ENCODE data around the gene LRRC37B. TPM values are rescaled to one million over a fixed set of nuclear protein-coding genes. Genes with fewer than 3 reads are reported as not detected.
"Not testable (repeated sequence)": the region's sequence is repeated elsewhere in the genome, so short reads cannot be mapped to it uniquely, and the experiment has no call there.

The LRRC37B gene
- 5.9 and 8.9 TPM in 2 replicates for total RNA-seq

DNA sequence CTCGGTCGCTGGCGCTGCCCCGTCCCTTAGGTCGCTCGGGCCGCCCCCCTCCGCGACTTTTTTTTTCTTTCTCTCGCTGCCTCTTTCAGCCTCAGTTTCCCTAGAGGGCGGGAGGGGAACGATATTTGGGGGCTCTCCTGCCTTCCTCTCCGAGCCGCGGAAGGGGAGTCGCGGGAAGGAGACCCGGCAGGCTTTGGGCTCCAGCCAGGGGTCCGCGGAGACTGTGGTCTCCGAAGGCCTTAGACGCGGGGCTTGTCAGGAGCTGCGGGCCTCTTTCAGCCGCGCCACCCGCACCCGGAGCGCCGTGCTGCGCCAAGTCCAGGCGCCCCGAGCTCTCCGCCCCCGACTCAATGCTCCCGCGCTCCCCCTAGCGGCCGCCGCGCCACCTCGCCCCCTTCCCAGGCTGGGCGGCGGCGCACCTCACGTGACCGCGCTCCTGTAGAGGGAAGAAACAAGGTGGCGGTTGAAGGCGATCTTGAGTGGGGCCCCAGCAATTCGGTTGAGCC is at the start of gene LRRC37B:
Gene LRRC37B (plus strand): TSS at position 427 of the 506 bp plus-strand sequence. CDS start 14,010 bp downstream, outside the sequence.
- peak; percentile 21 to 84 for DNase-seq (ENCODE audit: low read depth in 2 of 2)

DNA sequence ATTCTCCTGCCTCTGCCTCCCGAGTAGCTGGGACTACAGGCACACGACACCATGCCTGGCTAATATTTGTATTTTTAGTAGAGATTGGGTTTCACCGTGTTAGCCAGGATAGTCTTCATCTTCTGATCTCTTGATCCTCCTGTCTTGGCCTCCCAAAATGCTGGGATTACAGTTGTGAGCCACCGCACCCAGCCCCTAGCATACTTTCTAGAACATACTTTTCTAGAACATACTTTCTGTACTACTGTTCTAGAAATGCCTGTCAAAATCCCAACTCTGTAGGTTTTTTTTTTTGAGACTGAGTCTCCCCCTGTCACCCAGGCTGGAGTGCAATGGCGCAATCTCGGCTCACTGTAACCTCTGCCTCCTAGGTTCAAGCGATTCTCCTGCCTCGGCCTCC is 43.1 kb upstream of the LRRC37B start:
- not testable (repeated sequence) for DNase-seq (ENCODE audit: low read depth in 2 of 2)

DNA sequence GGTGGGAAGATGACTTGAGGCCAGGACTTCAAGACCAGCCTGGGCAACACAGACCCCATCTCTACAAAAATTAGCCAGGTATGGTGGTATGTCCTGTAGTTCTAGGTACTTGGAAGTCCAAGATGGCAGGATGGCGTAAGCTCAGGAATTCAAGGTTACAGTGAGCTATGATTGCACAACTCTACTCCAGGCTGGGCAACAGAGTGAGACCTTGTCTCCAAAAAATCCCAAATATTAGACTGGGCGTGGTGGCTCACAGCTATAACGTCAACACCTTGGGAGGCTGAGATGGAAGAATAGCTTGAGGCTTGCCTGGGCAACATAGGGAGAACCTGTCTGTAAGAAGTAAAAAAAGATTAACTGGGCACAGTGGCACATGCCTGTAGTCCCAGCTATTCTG is 39.5 kb upstream of the LRRC37B start:
- DNase-seq (ENCODE audit: low read depth in 2 of 2): no peak

DNA sequence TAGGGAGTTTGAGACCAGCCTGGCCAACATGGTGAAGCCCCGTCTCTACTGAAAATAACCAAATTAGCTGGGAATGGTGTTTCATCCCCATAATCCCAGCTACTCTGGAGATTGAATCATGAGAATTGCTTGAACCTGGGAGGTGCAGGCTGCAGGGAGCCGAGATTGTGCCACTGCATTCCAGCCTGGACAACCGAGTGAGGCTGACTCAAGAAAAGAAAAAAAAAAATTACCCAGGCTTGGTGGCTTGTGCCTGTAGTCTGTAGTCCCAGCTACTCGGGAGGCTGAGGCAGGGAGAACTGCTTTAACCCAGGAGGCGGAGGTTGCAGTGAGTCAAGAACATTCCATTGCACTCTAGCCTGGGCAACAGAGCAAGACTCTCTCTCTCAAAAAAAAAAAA is 36.8 kb upstream of the LRRC37B start:
- DNase-seq (ENCODE audit: low read depth in 2 of 2): not testable (repeated sequence)

DNA sequence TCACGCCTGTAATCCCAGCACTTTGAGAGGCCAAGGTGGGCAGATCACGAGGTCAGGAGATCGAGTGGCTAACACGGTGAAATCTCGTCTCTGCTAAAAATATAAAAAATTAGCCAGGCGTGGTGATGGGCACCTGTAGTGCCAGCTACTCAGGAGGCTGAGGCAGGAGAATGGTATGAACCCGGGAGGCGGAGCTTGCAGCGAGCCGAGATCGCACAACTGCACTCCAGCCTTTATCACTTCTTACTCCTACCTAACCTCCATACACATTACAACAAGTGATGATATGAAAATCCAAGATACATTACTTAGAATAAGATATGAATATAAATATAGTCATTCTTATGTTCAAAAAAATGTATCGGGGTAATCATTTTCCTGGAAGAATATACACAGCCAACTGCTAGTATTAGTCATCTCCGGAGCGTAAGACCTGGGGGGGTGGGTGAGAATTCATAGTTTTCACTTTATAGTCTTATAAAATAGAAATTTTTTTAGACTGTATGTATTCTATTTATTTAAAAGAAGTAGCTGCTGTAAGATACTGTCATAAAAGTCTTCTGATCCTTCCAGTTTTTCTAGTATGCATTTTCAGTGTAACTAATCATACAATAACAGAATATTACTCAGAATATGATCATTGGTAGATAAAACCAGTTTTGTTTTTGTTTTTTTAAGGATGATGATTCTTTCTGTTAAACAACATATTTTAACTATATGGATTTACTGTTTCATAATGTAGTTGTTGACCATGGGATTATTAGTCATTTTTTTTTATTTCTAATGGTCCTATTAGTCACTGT is 32.7 kb upstream of the LRRC37B start:
- peak in 1 of 2 donors; percentile 35 for DNase-seq (ENCODE audit: low read depth in 2 of 2)

DNA sequence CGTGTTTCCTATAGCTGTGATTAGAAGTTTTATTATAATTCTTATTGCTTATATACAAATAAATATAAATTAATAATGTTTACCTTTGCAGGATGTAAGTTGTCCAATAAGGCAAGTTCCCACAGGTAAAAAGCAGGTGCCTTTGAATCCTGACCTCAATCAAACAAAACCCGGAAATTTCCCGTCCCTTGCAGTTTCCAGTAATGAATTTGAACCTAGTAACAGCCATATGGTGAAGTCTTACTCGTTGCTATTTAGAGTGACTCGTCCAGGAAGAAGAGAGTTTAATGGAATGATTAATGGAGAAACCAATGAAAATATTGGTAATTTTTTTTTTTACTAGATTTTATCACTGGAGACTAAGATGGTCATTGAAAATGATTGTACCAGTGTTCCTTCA is 31.8 kb upstream of the LRRC37B start:
- not testable (repeated sequence) for DNase-seq (ENCODE audit: low read depth in 2 of 2)

DNA sequence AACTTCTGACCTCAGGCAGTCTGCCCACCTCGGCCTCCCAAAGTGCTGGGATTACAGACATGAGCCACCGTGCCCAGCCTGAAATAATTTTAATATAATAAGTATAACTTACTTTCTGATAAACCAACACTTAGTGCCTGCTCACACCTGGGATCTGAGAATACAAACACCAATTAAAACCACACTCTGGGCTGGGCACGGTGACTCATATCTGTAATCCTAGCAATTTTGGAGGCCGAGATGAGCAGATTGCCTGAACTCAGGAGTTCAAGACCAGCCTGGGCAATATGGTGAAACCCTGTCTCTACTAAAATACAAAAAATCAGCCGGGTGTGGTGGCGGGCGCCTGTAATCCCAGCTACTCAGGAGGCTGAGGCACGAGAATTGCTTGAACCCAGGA is 15.4 kb upstream of the LRRC37B start:
- not testable (repeated sequence) for DNase-seq (ENCODE audit: low read depth in 2 of 2)

DNA sequence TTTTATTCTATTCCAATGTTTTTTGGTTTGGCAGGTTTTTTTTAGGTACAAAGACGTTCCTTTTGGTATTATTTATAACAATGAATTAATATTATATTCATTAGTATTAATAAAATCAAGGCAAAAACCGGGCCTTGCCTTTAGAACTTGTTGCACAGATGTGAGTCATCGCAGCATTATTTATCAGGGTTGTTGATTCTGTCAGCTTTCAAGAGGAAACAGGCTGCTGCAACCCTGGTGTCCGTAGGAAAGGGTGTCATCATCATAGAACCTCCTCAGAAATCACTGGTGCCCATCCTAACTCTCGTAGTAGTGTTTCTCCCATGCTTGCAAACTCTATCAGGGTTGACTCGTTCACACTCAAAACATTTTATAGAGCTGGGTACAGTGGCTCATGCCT is 10.2 kb upstream of the LRRC37B start:
- no peak for DNase-seq (ENCODE audit: low read depth in 2 of 2)

DNA sequence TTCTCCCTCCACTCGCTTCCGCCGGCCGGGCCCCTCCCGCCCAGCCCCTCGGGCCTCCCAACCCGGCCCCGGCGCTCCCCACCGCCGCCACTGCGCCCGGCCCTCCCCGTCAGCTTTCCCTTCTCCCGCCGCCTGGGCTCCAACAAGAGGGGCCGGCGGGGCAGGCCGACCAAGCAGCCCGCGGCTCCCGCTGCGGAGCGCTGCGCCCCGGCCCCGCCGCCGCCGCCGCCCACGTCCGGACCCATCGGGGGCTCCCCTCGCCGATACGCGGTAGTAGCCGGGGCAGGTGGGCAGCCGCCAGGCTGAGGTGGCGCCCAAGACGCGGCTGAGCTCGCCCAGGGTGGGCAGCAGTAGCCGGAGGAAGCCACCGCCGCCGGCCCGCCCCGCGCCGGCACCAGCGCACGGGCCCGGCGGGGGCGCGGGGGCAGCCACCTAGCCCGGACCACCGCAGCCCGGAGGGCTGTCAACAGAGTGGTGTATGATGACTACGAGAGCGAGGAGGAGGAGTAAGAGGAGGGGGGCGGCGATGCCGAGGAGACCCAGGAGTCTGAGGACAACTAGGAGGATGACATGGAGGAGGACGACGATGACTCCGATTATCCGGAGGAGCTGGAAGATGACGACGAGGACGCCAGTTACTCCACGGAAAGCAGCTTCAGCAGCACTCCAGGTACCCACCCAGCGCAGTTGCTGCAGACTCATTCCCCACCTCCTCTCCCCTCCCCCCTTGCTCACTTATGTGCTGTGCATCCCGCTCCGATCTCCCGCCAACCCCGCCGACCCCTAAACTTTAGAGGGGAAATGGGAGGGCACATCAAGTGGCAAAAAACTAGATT is 498 bp downstream of the LRRC37B start:
- peak; percentile 2 to 47 for DNase-seq (ENCODE audit: low read depth in 2 of 2)

DNA sequence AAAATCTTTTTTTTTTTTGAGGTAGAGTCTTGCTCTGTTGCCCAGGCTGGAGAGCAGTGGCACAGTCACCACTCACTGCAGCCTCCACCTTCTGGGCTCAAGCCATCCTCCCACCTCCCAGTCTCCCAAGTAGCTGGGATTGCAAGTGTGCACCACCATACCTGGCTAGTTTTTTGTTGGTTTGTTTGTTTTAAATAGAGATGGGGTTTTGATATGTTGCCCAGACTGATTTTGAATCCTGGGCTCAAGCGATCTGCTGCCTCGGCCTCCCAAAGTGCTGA is 2.0 kb downstream of the LRRC37B start:
- DNase-seq (ENCODE audit: low read depth in 2 of 2): no peak

DNA sequence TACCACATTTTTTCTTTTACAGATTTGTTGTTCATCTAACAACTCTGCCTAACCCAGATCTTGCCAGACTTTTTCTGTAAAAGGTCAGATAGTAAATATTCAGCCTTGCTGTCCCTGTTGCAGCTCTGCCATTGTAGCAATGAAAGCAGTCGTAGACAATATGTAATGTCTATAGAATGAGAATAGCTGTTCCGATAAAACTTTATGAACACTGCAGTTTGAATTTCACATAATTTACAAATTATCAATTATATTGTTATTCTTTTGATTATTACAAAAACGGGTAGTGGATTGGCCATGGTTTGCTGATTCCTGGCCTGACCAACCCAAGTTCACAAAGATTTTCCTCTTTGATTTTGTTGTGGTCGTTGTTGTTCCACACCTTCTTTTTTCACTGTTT is 2.9 kb downstream of the LRRC37B start:
- DNase-seq (ENCODE audit: low read depth in 2 of 2): no peak

DNA sequence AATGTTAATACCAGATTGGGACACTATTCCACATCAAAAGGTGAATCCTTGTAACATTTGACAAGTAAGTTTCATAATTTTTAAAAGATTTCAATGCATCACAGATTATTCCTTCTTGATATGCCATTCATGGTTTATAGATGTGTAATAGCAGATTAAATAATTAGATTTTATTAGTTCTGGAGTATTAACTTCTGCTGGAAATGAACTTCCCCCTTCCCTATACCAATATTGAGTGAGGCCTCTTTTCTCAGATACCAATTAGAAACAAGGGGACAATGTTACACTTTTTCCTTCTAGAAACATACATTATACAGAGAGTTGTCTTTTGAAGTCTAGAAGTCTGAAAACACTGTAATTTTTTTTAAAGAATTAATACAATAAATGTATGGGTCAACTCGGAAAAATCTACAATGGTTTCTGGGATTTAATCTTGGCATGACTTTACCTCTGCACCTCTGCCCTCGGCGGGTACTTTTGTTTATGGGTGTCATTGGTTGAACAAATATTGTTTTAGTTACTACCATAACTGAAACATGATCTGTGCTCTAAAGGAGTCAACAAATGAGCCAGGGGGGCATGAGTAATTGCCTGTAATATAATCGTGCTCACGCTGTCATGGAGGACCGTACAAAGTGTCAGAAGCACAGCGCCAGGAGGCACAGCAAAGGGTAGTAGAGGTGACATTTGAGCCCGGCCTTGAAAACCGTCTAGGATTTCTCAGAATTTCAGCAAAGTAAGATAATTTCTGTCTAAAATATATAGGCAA is 8.2 kb downstream of the LRRC37B start:
- peak in 1 of 2 donors; percentile 8 for DNase-seq (ENCODE audit: low read depth in 2 of 2)

DNA sequence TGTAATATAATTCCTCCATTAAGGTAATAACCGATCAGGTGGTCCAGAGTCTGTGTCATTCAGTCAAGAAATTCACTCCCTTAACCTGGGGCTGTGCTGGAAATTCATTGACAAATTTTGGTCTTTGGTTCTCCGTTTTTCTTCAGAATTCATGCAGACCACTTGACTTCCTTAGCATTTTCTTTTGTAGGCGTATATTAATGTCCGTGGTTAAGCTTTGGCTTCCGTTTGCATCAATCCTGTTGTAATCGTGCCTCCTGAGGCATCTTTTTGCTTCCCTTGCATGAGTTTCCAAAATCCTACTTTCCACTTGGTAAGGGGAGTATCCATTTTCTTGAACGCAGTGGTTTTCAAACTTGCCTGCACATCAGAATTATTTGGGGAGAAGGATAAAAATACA is 9.0 kb downstream of the LRRC37B start:
- no peak for DNase-seq (ENCODE audit: low read depth in 2 of 2)

DNA sequence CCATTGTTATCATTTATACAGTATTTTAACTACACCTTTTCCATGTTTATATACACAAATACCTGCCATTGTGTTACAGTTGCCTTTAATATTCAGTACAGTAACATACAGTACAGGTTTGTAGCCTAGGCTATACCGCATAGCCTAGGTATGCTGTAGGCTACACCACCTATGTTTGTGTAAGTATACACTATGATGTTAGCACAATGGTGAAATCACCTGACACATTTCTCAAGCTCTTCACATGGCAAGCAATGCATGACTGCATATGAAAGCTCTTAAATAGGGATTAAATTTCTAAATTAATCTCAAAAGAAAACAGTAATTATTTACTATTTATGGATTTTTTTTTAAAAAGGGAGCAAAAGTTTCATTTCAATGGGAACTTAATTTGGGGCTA is 12.0 kb downstream of the LRRC37B start:
- DNase-seq (ENCODE audit: low read depth in 2 of 2): no peak

DNA sequence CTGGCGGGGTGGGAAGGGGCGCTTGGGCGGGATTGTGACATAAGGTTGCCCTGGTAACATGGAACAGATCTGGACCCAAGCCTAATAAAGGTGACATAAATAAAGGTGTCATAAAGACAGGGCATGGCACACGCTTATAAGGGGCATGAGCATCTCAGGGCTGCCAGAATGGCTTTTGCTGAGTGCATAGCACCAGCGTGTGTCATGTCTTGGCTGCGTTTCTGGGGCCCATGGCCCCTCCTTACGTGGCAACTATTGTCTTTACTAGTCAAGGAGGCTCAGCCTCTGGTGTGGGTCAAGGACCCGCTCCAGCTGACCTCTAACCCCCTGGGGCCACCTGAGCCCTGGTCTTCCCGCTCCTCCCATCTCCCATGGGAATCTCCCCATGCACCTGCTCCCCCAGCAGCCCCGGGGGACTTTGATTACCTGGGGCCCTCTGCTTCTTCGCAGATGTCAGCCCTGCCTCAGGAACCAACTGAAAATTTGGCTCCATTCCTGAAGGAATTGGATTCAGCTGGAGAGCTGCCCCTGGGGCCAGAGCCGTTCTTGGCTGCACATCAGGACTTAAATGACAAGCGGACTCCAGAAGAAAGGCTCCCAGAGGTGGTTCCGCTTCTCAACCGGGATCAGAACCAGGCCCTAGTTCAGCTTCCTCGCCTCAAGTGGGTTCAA is 13.9 kb downstream of the LRRC37B start:
- no peak for DNase-seq (ENCODE audit: low read depth in 2 of 2)

DNA sequence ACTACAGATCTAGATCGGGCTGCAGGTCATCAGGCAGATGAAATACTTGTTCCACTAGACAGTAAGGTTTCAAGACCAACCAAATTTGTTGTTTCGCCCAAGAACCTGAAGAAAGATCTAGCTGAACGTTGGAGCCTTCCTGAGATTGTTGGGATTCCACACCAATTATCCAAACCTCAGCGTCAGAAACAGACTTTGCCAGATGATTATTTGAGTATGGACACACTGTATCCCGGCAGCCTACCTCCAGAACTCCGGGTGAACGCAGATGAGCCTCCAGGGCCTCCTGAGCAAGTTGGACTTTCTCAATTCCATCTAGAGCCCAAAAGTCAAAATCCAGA is 14.4 kb downstream of the LRRC37B start:
- no peak for DNase-seq (ENCODE audit: low read depth in 2 of 2)

DNA sequence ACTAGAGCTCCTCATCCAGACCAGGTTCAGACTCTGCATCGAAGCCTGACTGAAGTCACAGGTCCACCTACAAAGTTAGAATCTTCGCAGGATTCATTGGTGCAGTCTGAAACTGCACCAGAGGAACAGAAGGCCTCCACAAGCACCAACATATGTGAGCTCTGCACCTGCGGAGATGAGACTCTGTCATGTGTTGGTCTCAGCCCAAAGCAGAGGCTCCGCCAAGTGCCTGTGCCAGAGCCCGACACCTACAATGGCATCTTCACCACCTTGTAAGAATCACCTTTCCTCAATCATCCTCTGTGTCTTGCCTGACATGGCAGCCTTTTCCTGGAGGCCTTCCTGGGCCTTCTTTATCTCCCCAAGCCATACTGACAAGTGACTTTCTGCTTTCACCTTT is 15.4 kb downstream of the LRRC37B start:
- not testable (repeated sequence) for DNase-seq (ENCODE audit: low read depth in 2 of 2)

DNA sequence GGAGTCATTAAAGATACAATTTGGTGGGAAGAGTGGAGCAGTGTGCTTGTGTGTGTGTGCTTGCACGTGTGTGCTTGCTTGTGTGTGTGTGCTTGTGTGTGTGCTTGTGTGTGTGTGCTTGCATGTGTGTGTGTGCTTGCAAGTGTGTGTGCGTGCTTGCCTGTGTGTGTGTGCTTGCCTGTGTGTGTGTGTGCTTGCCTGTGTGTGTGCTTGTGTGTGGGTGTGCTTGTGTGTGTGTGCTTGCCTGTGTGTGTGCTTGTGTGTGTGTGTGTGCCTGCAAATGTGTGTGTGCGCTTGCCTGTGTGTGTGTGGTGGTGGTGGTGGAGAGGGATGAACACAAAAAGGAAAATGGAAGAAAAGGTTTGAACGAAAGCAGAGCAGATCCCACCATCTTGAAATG is 20.1 kb downstream of the LRRC37B start:
- DNase-seq (ENCODE audit: low read depth in 2 of 2): not testable (repeated sequence)

DNA sequence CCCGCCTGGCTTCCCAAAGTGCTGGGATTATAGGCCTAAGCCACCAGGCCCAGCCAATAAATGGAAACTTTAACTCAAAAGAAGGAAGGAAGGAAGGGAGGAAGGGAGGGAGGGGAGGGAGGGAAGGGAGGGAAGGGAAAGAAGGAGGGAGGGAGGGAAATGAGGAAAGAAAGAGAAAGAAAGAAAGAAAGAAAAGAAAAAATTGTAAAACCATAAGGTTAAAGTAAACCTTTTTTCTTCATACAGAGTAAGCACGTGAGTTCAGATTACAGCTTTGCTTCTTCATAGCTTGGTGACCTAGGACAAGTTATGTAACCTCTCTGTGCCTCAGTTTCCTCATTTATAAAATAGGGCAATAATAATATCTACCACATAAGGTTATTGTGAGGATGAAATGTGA is 26.0 kb downstream of the LRRC37B start:
- no peak for DNase-seq (ENCODE audit: low read depth in 2 of 2)

DNA sequence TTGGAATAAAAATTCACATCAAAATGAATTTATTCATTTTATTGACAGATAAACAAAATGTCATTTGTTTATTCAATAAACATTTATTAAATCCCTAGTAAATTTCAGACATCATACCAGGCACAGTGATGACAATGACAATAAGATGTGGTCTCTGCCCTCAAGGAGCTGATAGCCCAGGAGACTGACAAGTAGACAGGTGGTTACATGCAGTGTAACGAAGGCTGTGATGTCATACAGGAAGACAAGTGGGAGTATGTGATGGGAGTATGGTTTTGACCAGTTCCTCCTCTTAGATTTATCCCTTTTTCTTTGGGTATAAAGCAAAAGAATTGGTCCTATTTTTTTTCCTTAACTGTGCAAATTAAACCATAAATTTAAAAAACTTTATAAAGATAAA is 26.6 kb downstream of the LRRC37B start:
- not testable (repeated sequence) for DNase-seq (ENCODE audit: low read depth in 2 of 2)

DNA sequence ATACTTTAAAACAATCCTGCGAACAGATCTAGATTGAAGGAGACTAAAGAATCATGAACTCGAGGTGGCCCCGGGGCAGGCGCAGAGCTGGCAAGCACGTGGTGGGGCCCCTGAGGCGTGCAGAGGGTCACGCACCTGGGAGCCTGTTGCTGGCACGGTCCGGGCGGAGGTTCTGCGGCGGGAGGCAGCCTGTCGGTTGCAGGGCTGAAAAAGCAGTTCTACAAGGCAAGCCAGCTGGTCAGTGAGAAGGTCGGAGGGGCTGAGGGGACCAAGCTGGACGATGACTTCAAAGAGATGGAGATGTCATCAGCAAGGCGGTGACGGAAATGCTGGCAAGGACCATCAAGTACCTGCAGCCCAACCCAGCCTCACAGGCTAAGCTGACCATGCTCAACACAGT is 33.1 kb downstream of the LRRC37B start:
- DNase-seq (ENCODE audit: low read depth in 2 of 2): not testable (repeated sequence)

Measured in dermis microvascular lymphatic vessel endothelial cell (primary cell).